Loucy (cell line): ENCODE measurements around the gene CAMK2D.
A peak's percentile ranks its signal among the peaks of the same experiment; 100 is the strongest.

ENCODE experiments used
- H2AFZ ChIP-seq: fragments of 200-600 bp; sonication (generic); 2 replicates; pipeline ENCODE4 v1.6.0; 2016; ENCODE audit warnings: antibody characterized with exemption, mild to moderate bottlenecking, low read length, moderate library complexity
- H3F3A ChIP-seq: fragments of 200-600 bp; 2 replicates; pipeline ENCODE4 v1.6.0; 2016; ENCODE audit warnings: antibody characterized with exemption, low read depth, mild to moderate bottlenecking
- H3K27me3 ChIP-seq: fragments of 200-600 bp; sonication (generic); 2 replicates; pipeline ENCODE4 v1.6.1; 2014; ENCODE audit warnings: low read length, mild to moderate bottlenecking; ENCODE audit not compliant: insufficient read depth, poor library complexity, severe bottlenecking
- H3K36me3 ChIP-seq: fragments of 200-600 bp; sonication (generic); 2 replicates; pipeline ENCODE4 v1.6.1; 2016; ENCODE audit warnings: low read length; ENCODE audit not compliant: insufficient read depth
- H3K4me1 ChIP-seq: fragments of 200-600 bp; sonication (generic); 2 replicates; pipeline ENCODE4 v1.5.1; 2014; ENCODE audit warnings: low read length, mild to moderate bottlenecking; ENCODE audit not compliant: insufficient read depth, poor library complexity, severe bottlenecking
- H3K4me2 ChIP-seq: fragments of 200-600 bp; sonication (generic); 2 replicates; pipeline ENCODE4 v1.6.0; 2014; ENCODE audit warnings: antibody characterized with exemption, low read length, low read depth, mild to moderate bottlenecking; ENCODE audit not compliant: poor library complexity, severe bottlenecking
- H3K4me3 ChIP-seq: fragments of 200-600 bp; sonication (generic); 2 replicates; pipeline ENCODE4 v1.5.1; 2014; ENCODE audit warnings: low read length, mild to moderate bottlenecking, mixed read lengths; ENCODE audit not compliant: poor library complexity, severe bottlenecking
- H3K79me2 ChIP-seq: fragments of 200-600 bp; sonication (generic); 2 replicates; pipeline ENCODE4 v1.6.1; 2014; ENCODE audit warnings: low read length; ENCODE audit not compliant: insufficient read depth
- H3K9ac ChIP-seq: fragments of 200-600 bp; sonication (generic); 2 replicates; pipeline ENCODE4 v1.6.0; 2014; ENCODE audit warnings: mild to moderate bottlenecking, low read depth, low read length, moderate library complexity; ENCODE audit not compliant: poor library complexity, severe bottlenecking
- H3K9me2 ChIP-seq: fragments of 200-600 bp; sonication (generic); replicated peaks from 2 replicates; pipeline ENCODE4 v1.6.1; 2016; ENCODE audit warnings: low read depth, low read length, mixed read lengths
- H3K9me3 ChIP-seq: fragments of 200-600 bp; sonication (generic); 2 replicates; pipeline ENCODE4 v1.6.1; 2014; ENCODE audit warnings: mild to moderate bottlenecking, antibody characterized with exemption, low read length, low read depth; ENCODE audit not compliant: insufficient read depth
- H4K20me1 ChIP-seq: fragments of 200-600 bp; sonication (generic); 2 replicates; pipeline ENCODE4 v1.6.0; 2014; ENCODE audit warnings: antibody characterized with exemption, low read length, mild to moderate bottlenecking; ENCODE audit not compliant: insufficient read depth, poor library complexity, severe bottlenecking
- CTCF ChIP-seq: fragments of 200-600 bp; sonication (generic); conservative IDR thresholded peaks from 2 replicates; pipeline ENCODE4 v1.5.1; 2014; ENCODE audit warnings: mild to moderate bottlenecking, antibody characterized with exemption, low read length
- EZH2phosphoT487 ChIP-seq: fragments of 200-600 bp; IDR thresholded peaks from 2 replicates; pipeline ENCODE4 v1.6.1; 2018; ENCODE audit warnings: antibody characterized with exemption, mild to moderate bottlenecking, moderate library complexity, borderline replicate concordance

Gene CAMK2D

GRCh38 chr4:113582737-113583136, 178.8 kb downstream of the CAMK2D start:
- peaks cover 22% of the 10 kb centered on the region for H3K4me1 ChIP-seq
- H3K4me3 ChIP-seq, result no peak overlapping the region
- no peaks in the 10 kb centered on the region for H3K9me3 ChIP-seq
- no peaks in the 10 kb centered on the region for H4K20me1 ChIP-seq
- no peak overlapping the region for H3K9ac ChIP-seq
- no peaks in the 10 kb centered on the region for H3K27me3 ChIP-seq
- no peak overlapping the region for H2AFZ ChIP-seq
- H3K36me3 ChIP-seq, result no peaks in the 10 kb centered on the region
- H3K9me2 ChIP-seq, result no peaks in the 10 kb centered on the region
- H3K79me2 ChIP-seq, result no peaks in the 10 kb centered on the region
- no peak overlapping the region for H3K4me2 ChIP-seq
- H3F3A ChIP-seq, result no peaks in the 10 kb centered on the region
- no peak for TF ChIP-seq CTCF

GRCh38 chr4:113579360-113579759, 182.2 kb downstream of the CAMK2D start:
- Histone ChIP-seq H3K9me2 (no peaks in the 10 kb centered on the region), H3K27me3 (no peaks in the 10 kb centered on the region), H3K79me2 (no peaks in the 10 kb centered on the region), H3K36me3 (no peaks in the 10 kb centered on the region), H3K4me3 (no peak overlapping the region), H3K4me2 (no peak overlapping the region), H2AFZ (no peak overlapping the region), H3K9me3 (no peaks in the 10 kb centered on the region), H4K20me1 (no peaks in the 10 kb centered on the region), H3K4me1 (peaks cover 47% of the 10 kb centered on the region), H3F3A (0 out of 2 replicates have a peak, but pooled peaks cover 4% of the 10 kb centered on the region), H3K9ac (no peak overlapping the region)
- TF ChIP-seq CTCF (no peak), EZH2phosphoT487 (no peak)

- Histone ChIP-seq H3F3A (0 out of 2 replicates have a peak, but pooled peaks cover 4% of the 10 kb centered on the region), H3K4me1 (peaks cover 52% of the 10 kb centered on the region), H3K4me3 (no peak overlapping the region), H2AFZ (no peak overlapping the region), H3K79me2 (no peaks in the 10 kb centered on the region), H3K27me3 (no peaks in the 10 kb centered on the region), H3K9ac (no peak overlapping the region), H3K36me3 (no peaks in the 10 kb centered on the region), H3K9me2 (no peaks in the 10 kb centered on the region), H3K9me3 (0 out of 2 replicates have a peak, but pooled peaks cover 4% of the 10 kb centered on the region), H3K4me2 (peak overlapping the region; percentile 40), H4K20me1 (no peaks in the 10 kb centered on the region)
- peak; percentile 55 for TF ChIP-seq EZH2phosphoT487
- TF ChIP-seq CTCF, result no peak
Observed at GRCh38 chr4:113576947-113577678, 184.4 kb downstream of the CAMK2D start.
